Stimulated activated memory B cell treated with anti-CD40 and anti-IgM and Interleukin-4, amounts not matched to agents 10 μg/mL and 1 μg/mL and 100 μg/mL, for 72 hours (primary cell): ENCODE measurements around the gene ADAMTS18.

Experiments
- ATAC-seq: fragments of 150-1000 bp; cut with Tn5 transposase; 2 replicates; pipeline ENCODE4 v1.10.0; 2021
- H3K27ac Mint-ChIP-seq: one replicate; pipeline ENCODE4 v1.8.0; 2022; ENCODE audit warnings: mild to moderate bottlenecking, mixed read lengths
- H3K27me3 Mint-ChIP-seq: one replicate; pipeline ENCODE4 v1.8.0; 2022; ENCODE audit warnings: mixed read lengths
- H3K36me3 Mint-ChIP-seq: one replicate; pipeline ENCODE4 v1.8.0; 2022; ENCODE audit warnings: mixed read lengths
- H3K4me1 Mint-ChIP-seq: one replicate; pipeline ENCODE4 v1.8.0; 2022; ENCODE audit warnings: mixed read lengths
- H3K4me3 Mint-ChIP-seq: one replicate; pipeline ENCODE4 v1.8.0; 2022; ENCODE audit warnings: mild to moderate bottlenecking, moderate library complexity, mixed read lengths
- H3K9me3 Mint-ChIP-seq: one replicate; pipeline ENCODE4 v1.8.0; 2022; ENCODE audit warnings: mixed read lengths

ADAMTS18 gene

GRCh38 chr16:77331043-77331442, 103.8 kb downstream of the ADAMTS18 start:
- H3K36me3 Mint-ChIP-seq = no peaks in the 10 kb centered on the region
- no peaks in the 10 kb centered on the region for H3K4me1 Mint-ChIP-seq
- H3K27ac Mint-ChIP-seq = no peak overlapping the region
- no peaks in the 10 kb centered on the region for H3K27me3 Mint-ChIP-seq
- no peak overlapping the region for H3K4me3 Mint-ChIP-seq
- H3K9me3 Mint-ChIP-seq = peaks cover 3% of the 10 kb centered on the region
- ATAC-seq = no peak

DNA sequence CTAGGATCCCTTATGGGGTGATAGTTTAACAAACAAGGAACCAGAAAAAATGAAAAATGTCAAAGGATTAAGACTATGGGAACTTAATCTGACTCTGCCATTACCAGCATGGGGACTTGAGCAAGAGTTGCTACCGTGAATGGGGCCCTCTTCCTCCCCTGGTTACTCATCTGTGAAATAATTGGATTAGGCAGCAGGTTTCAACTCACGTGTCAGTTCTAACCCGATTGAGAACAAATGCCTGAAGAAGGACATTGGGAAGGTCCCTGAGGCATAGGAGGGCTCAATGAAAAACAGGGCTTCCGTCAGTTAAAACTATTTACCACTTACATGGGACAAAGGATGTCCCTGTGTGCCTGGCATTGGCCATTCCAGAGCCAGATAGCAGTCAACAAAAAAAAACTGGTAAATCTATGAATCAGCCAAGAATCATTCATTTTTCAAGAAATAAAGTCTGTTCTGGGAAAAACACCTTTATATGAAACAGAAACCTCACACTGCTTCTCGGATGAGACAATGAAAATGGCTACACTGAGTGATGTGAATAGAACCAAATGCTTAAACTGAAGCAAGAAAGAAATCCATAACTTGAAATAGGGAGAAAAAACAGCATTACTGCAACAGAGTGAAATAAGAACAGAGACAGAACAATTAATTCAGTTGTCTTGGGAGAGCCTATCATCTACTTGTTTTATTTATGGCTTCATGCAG, 104.3 kb downstream of the ADAMTS18 start:
- Mint-ChIP-seq H3K4me1 (no peaks in the 10 kb centered on the region), H3K4me3 (no peak overlapping the region), H3K27me3 (no peaks in the 10 kb centered on the region), H3K9me3 (peaks cover 3% of the 10 kb centered on the region), H3K27ac (no peak overlapping the region), H3K36me3 (no peaks in the 10 kb centered on the region)
- no peak for ATAC-seq

- Mint-ChIP-seq H3K36me3 (no peaks in the 10 kb centered on the region), H3K27ac (no peak overlapping the region), H3K27me3 (no peaks in the 10 kb centered on the region), H3K9me3 (peaks cover 3% of the 10 kb centered on the region), H3K4me3 (no peak overlapping the region), H3K4me1 (no peaks in the 10 kb centered on the region)
- no peak for ATAC-seq
These were observed 106.1 kb downstream of the ADAMTS18 start for GRCh38 chr16:77328768-77329167.

GRCh38 chr16:77328274-77328673, 106.6 kb downstream of the ADAMTS18 start:
- Mint-ChIP-seq H3K9me3 (peaks cover 3% of the 10 kb centered on the region), H3K27me3 (no peaks in the 10 kb centered on the region), H3K27ac (no peak overlapping the region), H3K4me1 (no peaks in the 10 kb centered on the region), H3K4me3 (no peak overlapping the region), H3K36me3 (no peaks in the 10 kb centered on the region)
- ATAC-seq = no peak

DNA sequence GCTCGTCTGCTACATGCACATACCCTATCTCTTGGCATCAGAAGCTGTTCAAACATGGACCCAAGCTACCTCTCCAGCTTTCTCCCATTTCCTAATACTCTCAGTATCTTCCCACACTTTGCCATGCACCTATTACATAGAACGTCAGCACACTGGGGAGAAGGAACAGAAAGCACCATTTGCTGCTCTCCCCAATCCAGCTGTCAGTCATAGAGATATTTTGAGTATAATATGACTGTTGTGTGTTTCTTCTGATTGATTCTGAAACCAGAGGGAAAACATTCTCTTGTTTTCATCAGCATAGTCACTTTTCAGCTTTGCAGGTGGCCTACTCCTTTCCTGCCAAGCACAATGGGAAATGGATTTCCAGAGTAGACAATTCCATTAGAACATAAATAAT, 107.1 kb downstream of the ADAMTS18 start:
- Mint-ChIP-seq H3K4me3 (no peak overlapping the region), H3K4me1 (no peaks in the 10 kb centered on the region), H3K27ac (no peak overlapping the region), H3K9me3 (peaks cover 3% of the 10 kb centered on the region), H3K27me3 (no peaks in the 10 kb centered on the region), H3K36me3 (no peaks in the 10 kb centered on the region)
- no peak for ATAC-seq

DNA sequence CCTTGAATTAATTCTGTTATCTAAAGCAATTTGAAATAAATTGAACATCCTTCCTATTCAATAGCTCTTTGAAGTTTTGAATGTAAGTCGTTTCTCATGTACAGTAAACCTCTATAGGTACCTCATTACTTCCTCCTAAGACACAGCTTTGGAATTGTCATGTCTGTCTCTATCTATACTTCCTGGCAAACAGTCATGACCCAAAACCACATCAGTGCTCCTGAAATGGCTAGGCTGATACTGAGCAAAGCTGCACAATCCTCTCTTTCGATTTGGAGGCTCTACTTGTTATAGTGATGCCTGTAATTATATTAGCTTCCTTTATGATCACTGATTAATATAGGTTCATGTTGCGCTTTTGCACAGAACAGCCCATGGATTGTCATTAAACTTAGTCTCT, 110.1 kb downstream of the ADAMTS18 start:
- H3K27me3 Mint-ChIP-seq = peaks cover 17% of the 10 kb centered on the region
- no peaks in the 10 kb centered on the region for H3K4me1 Mint-ChIP-seq

GRCh38 chr16:77323695-77324094, 111.1 kb downstream of the ADAMTS18 start:
- no peak for ATAC-seq
- no peak overlapping the region for H3K4me3 Mint-ChIP-seq
- H3K27ac Mint-ChIP-seq = no peak overlapping the region
- peaks cover 17% of the 10 kb centered on the region for H3K27me3 Mint-ChIP-seq
- H3K4me1 Mint-ChIP-seq = no peaks in the 10 kb centered on the region
- H3K9me3 Mint-ChIP-seq = peaks cover 3% of the 10 kb centered on the region
- H3K36me3 Mint-ChIP-seq = no peaks in the 10 kb centered on the region

More for the DNA sequence above, 110.1 kb downstream of the ADAMTS18 start:
- Mint-ChIP-seq H3K9me3 (peaks cover 3% of the 10 kb centered on the region), H3K4me3 (no peak overlapping the region), H3K27ac (no peak overlapping the region), H3K36me3 (no peaks in the 10 kb centered on the region)
- ATAC-seq = no peak

DNA sequence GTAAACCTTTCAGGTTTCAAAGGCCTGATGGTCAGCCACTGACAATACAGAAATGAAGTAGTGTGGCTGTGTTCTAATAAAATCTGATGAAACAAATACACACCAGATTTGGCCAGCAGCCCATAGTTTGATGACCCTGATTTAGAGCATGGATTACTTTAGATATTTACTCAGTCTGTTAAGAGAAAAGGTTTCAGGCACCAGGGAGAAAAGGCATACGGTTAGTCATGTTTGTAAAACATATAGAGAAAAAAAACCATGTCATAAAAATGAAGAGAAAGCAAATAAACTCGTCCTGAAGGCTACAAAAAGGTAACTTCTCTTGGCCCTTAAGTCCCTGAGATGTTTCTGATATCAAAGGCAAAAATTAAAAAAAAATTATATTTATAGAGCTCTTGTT, 112.1 kb downstream of the ADAMTS18 start:
- H3K36me3 Mint-ChIP-seq = no peaks in the 10 kb centered on the region
- H3K27ac Mint-ChIP-seq = no peak overlapping the region
- peaks cover 17% of the 10 kb centered on the region for H3K27me3 Mint-ChIP-seq
- H3K4me3 Mint-ChIP-seq = no peak overlapping the region
- no peaks in the 10 kb centered on the region for H3K4me1 Mint-ChIP-seq
- ATAC-seq = no peak
- H3K9me3 Mint-ChIP-seq = peaks cover 3% of the 10 kb centered on the region

- no peaks in the 10 kb centered on the region for H3K9me3 Mint-ChIP-seq
- no peak overlapping the region for H3K27ac Mint-ChIP-seq
- no peaks in the 10 kb centered on the region for H3K4me1 Mint-ChIP-seq
- no peaks in the 10 kb centered on the region for H3K36me3 Mint-ChIP-seq
- ATAC-seq = no peak
- H3K27me3 Mint-ChIP-seq = peaks cover 19% of the 10 kb centered on the region
- H3K4me3 Mint-ChIP-seq = no peak overlapping the region
These were observed 117.8 kb downstream of the ADAMTS18 start for GRCh38 chr16:77317059-77317458.

DNA sequence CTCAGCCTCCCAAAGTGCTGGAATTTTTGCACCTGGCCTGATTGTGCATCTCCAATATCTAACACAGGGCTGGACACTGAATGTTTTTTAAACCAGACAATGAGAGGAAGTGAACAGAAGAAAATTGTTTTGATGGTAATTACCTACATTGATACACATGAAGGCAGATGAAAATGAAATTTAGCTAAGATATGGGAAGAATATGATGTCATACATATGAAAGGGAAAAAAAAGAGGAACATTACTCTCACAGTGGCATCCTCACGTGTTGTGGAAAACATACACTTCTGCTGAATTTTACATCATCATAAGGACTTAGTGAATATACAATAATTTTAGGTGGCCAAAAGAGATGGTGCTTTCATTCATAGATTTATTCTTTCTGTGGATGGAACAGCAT, 124.0 kb downstream of the ADAMTS18 start:
- Mint-ChIP-seq H3K36me3 (no peaks in the 10 kb centered on the region), H3K4me1 (no peaks in the 10 kb centered on the region), H3K27ac (no peak overlapping the region), H3K9me3 (no peaks in the 10 kb centered on the region), H3K4me3 (no peak overlapping the region), H3K27me3 (no peaks in the 10 kb centered on the region)
- ATAC-seq = no peak

- Mint-ChIP-seq H3K4me3 (no peak overlapping the region), H3K27me3 (no peaks in the 10 kb centered on the region)
- ATAC-seq = no peak
These were observed 126.7 kb downstream of the ADAMTS18 start for GRCh38 chr16:77308163-77308561.

DNA sequence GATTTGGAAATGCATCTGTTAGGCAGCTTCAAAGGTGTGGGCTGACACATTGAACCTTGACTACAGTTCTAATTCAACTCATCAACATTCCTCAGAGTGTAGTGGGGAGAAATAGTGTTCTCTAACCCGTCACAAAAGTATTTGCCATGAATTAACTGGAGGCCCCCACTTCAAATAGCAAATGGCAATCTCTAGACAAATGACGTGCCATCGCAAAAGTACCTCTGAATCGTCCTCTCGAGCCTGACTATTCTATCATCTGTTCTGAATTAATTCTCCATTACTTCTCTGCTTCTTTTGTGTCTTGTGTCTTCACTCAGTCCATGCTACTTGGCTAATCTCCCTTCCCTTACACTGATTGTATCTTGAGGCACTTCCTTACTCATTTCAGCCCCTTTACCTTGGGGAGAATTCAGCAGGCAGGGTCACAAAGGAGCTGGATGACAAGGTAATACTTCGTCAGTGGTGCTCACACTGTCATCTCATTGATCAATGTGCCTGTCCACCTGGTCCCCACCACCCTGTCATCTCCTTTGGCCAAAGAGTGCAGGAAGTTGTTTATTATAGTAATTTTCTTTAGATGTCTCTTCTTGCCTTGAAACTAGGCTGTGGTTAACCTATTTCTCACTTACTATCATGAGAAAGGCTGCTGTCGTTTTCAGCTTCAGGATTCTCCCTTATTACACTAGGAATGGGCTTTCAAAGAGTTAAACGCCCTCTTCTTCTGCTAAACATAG, 127.2 kb downstream of the ADAMTS18 start:
- Mint-ChIP-seq H3K36me3 (no peaks in the 10 kb centered on the region), H3K4me1 (no peaks in the 10 kb centered on the region), H3K9me3 (no peaks in the 10 kb centered on the region), H3K27ac (no peak overlapping the region), H3K27me3 (no peaks in the 10 kb centered on the region), H3K4me3 (no peak overlapping the region)
- no peak for ATAC-seq

More at GRCh38 chr16:77308163-77308561, 126.7 kb downstream of the ADAMTS18 start:
- Mint-ChIP-seq H3K4me1 (no peaks in the 10 kb centered on the region), H3K36me3 (no peaks in the 10 kb centered on the region), H3K9me3 (no peaks in the 10 kb centered on the region), H3K27ac (no peak overlapping the region)

GRCh38 chr16:77306075-77306474, 128.8 kb downstream of the ADAMTS18 start:
- Mint-ChIP-seq H3K27me3 (no peaks in the 10 kb centered on the region), H3K4me3 (no peak overlapping the region), H3K4me1 (no peaks in the 10 kb centered on the region), H3K9me3 (no peaks in the 10 kb centered on the region), H3K27ac (no peak overlapping the region), H3K36me3 (no peaks in the 10 kb centered on the region)
- ATAC-seq = no peak

DNA sequence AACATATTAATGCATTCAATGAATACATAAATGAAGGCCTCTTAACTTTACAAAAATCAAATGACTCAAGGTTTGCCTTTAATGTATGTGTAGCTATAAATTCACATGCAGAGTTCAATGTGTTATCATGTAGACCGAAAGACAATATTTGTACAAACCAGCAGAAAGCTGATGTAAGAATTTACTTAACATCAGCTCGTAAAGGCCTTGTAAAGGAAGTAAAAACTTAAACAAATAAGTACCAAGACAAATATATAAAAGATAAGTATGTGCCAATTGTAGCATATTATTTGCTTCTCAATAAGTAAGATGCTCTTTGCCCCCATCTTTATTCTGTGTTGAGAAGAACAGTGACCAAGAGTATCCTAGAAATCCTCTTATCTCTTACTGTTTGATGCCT, 130.0 kb downstream of the ADAMTS18 start:
- no peak for ATAC-seq
- Mint-ChIP-seq H3K4me3 (no peak overlapping the region), H3K36me3 (no peaks in the 10 kb centered on the region)

DNA sequence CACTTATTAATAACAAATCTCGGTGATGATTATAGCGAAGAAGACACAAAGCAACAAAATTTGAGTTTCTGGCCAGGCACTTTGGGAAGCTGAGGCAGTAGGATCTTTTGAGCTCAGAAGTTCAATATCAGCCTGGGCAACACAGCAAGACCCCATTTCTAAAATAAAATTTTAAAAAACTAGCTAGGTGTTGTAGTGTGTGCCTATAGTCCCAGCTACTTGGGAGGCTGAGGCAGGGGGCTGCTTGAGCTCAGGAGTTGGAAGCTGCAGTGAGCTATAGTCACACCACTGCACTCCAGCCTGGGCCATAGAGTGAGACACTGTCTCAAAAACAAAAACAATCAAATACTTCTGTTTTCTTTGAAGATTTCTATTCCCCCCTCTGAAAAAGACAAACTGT, 130.7 kb downstream of the ADAMTS18 start:
- no peak overlapping the region for H3K4me3 Mint-ChIP-seq
- no peak for ATAC-seq
- no peaks in the 10 kb centered on the region for H3K27me3 Mint-ChIP-seq
- H3K4me1 Mint-ChIP-seq = peaks cover 6% of the 10 kb centered on the region
- no peaks in the 10 kb centered on the region for H3K36me3 Mint-ChIP-seq
- no peaks in the 10 kb centered on the region for H3K9me3 Mint-ChIP-seq
- H3K27ac Mint-ChIP-seq = no peak overlapping the region

More for the DNA sequence above, 130.0 kb downstream of the ADAMTS18 start:
- Mint-ChIP-seq H3K9me3 (no peaks in the 10 kb centered on the region), H3K4me1 (peaks cover under 1% of the 10 kb centered on the region), H3K27me3 (no peaks in the 10 kb centered on the region), H3K27ac (no peak overlapping the region)

DNA sequence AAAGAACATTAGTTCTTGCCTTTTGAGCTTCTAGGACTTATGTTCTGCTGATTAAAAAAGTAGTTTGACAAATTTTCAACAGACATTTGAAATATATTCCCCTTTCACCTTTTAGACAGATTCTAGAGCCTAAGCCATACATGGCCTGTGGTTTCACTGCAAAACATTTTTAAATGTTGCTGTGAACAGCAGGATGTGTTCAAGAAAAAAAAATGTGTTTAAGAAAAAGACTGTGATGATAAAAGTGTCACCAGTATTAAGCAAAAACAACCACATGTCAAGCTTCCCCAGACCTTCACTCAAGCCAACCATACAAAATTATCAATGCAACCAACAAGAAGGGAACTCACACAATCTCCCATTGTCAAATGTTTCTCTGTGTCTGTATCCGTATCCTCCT, 132.2 kb downstream of the ADAMTS18 start:
- H3K9me3 Mint-ChIP-seq = no peaks in the 10 kb centered on the region
- no peak for ATAC-seq
- H3K36me3 Mint-ChIP-seq = no peaks in the 10 kb centered on the region
- H3K4me3 Mint-ChIP-seq = no peak overlapping the region
- no peaks in the 10 kb centered on the region for H3K27me3 Mint-ChIP-seq
- peaks cover 6% of the 10 kb centered on the region for H3K4me1 Mint-ChIP-seq
- H3K27ac Mint-ChIP-seq = no peak overlapping the region
